WI38 (cell line): ENCODE results near the gene MCM3.

ENCODE experiments used
- H3K4me3 ChIP-seq: 2 replicates; pipeline ENCODE4 v1.5.1; 2011; ENCODE audit warnings: low read depth, mild to moderate bottlenecking, control low read depth, low read length
- TF ChIP-seq, protein P1 (sequence below): IDR thresholded peaks from 2 replicates; pipeline ENCODE4 v1.5.1; 2012; ENCODE audit warnings: low read depth, mild to moderate bottlenecking, control low read depth, low read length

The MCM3 gene

GRCh38 chr6:52284460-52285176 is at the start of gene MCM3:
MCM3 (minus strand) TSS chr6:52284742; CDS start chr6:52284674, 68 bp downstream.
- H3K4me3 ChIP-seq = peak within 1 kb of the TSS; percentile 88
- TF ChIP-seq, protein P1, sequence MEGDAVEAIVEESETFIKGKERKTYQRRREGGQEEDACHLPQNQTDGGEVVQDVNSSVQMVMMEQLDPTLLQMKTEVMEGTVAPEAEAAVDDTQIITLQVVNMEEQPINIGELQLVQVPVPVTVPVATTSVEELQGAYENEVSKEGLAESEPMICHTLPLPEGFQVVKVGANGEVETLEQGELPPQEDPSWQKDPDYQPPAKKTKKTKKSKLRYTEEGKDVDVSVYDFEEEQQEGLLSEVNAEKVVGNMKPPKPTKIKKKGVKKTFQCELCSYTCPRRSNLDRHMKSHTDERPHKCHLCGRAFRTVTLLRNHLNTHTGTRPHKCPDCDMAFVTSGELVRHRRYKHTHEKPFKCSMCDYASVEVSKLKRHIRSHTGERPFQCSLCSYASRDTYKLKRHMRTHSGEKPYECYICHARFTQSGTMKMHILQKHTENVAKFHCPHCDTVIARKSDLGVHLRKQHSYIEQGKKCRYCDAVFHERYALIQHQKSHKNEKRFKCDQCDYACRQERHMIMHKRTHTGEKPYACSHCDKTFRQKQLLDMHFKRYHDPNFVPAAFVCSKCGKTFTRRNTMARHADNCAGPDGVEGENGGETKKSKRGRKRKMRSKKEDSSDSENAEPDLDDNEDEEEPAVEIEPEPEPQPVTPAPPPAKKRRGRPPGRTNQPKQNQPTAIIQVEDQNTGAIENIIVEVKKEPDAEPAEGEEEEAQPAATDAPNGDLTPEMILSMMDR = no peak

GRCh38 chr6:52333840-52334200 is 49.3 kb upstream of the MCM3 start:
- H3K4me3 ChIP-seq = no peak overlapping the region
- TF ChIP-seq, protein P1 = no peak

GRCh38 chr6:52331793-52332457 is 47.4 kb upstream of the MCM3 start:
- TF ChIP-seq, protein P1 = no peak
- H3K4me3 ChIP-seq = no peak overlapping the region

- no peak overlapping the region for H3K4me3 ChIP-seq
- TF ChIP-seq, protein P1 = no peak
These were observed 45.9 kb upstream of the MCM3 start for GRCh38 chr6:52330470-52330869.

DNA sequence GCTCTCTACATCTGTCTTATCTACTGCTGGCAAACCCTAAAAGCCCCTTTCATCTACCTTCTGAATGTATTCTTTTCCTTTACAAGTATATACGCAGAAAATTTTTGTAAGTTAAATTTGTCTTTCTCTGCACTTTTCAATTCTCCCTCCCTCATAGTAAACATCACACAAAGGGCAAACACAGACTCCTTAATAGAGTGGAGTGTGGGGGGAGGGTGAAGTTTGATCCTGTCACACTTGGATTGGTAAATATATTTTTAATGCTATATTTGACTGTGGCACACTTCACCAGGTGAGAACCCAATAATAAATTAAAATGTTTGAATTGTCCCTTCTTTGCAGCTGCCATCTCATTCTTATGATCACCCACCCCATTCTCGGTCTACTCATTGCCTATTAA is 44.2 kb upstream of the MCM3 start:
- H3K4me3 ChIP-seq = no peak overlapping the region
- TF ChIP-seq, protein P1 = no peak

DNA sequence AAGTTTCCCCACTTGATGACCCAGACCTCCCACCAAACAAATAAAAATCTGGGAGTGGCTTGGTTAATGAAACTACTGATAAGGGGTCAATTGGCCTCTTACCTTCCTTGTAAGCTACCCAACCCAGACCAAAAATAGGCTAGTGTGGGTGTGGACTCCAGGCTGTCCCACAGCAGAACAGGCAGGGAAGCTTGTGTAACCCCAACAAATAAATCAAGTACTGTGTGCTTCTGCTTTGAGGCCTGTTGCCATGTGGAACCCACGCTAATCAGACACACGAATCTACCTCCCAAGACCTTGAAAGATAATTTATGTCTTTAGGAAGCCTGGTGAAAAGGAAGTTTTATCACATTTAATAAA is 43.7 kb upstream of the MCM3 start:
- H3K4me3 ChIP-seq = no peak overlapping the region
- TF ChIP-seq, protein P1 = no peak
